ENCODE data around the gene LDHAL6A. TPM values are rescaled to one million over a fixed set of nuclear protein-coding genes. Genes with fewer than 3 reads are reported as not detected.

The LDHAL6A gene
- total RNA-seq, 1 donor from 2014 or later: not detected

DNA sequence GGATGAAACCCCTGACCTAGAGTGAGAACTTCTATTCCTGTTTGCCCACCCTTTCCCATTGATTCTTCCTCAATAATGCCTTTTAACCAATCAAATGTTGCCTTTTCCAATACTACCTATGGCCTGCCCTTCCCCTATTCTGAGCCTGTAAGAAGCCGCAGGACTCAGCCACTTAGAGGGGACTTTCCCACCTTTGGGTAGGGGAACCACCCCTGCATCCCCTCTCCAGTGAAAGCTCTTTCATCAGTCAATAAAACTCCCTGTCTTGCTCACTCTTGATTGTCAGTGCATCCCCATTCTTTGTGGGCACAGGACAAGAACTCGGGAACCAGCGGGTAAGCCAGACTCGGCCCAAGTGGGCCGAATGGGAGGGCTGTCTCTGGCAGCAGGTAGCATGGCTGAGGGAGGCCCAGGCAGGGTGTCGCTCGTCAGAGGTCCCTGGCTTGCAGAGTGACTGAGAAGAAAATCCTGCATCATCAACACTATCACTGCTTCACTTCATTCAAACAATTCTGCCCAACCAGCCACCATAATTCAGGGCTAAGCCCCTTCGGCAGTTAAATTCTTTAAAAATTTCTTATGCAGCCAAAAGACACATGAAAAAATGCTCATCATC lies 30.4 kb downstream of the LDHAL6A start:
- no peak overlapping the region for H3K27ac Mint-ChIP-seq (ENCODE audit: unreplicated experiment)
- H3K27me3 Mint-ChIP-seq (ENCODE audit: low read depth, unreplicated experiment): no peaks in the 10 kb centered on the region
- Histone ChIP-seq H3K4me2 (ENCODE audit: low read length) (no peak overlapping the region), H3K27me3 (ENCODE audit: insufficient read depth, low read length) (no peaks in the 10 kb centered on the region), H3K79me2 (ENCODE audit: insufficient read depth, low read length) (no peaks in the 10 kb centered on the region), H3K9ac (ENCODE audit: low read length) (no peak overlapping the region), H2AFZ (ENCODE audit: low read depth, low read length) (no peak overlapping the region), H3K9me3 (ENCODE audit: insufficient read depth, low read depth, low read length) (no peaks in the 10 kb centered on the region), H3K4me1 (ENCODE audit: insufficient read depth, low read length) (no peaks in the 10 kb centered on the region), H4K20me1 (ENCODE audit: insufficient read depth, low read length) (peaks cover 6% of the 10 kb centered on the region), H3K4me3 (ENCODE audit: insufficient read depth, low read depth, low read length) (no peak overlapping the region), H3K36me3 (ENCODE audit: insufficient read depth, low read length) (peaks cover 37% of the 10 kb centered on the region), H3K27ac (ENCODE audit: low read depth, low read length) (no peak overlapping the region)
- peaks cover 12% of the 10 kb centered on the region for H3K4me1 Mint-ChIP-seq (ENCODE audit: low read depth, unreplicated experiment)
- peaks cover 23% of the 10 kb centered on the region for H3K36me3 Mint-ChIP-seq (ENCODE audit: low read depth, unreplicated experiment)
- no peak overlapping the region for H3K4me3 Mint-ChIP-seq (ENCODE audit: unreplicated experiment)
- FAIRE-seq: no peak
- TF ChIP-seq, protein P1, sequence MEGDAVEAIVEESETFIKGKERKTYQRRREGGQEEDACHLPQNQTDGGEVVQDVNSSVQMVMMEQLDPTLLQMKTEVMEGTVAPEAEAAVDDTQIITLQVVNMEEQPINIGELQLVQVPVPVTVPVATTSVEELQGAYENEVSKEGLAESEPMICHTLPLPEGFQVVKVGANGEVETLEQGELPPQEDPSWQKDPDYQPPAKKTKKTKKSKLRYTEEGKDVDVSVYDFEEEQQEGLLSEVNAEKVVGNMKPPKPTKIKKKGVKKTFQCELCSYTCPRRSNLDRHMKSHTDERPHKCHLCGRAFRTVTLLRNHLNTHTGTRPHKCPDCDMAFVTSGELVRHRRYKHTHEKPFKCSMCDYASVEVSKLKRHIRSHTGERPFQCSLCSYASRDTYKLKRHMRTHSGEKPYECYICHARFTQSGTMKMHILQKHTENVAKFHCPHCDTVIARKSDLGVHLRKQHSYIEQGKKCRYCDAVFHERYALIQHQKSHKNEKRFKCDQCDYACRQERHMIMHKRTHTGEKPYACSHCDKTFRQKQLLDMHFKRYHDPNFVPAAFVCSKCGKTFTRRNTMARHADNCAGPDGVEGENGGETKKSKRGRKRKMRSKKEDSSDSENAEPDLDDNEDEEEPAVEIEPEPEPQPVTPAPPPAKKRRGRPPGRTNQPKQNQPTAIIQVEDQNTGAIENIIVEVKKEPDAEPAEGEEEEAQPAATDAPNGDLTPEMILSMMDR (IDR thresholded peaks at IDR 0.05; ENCODE audit: insufficient read depth, low read depth, low read length): no peak
- TF ChIP-seq EZH2 (IDR thresholded peaks at IDR 0.05; ENCODE audit: insufficient read depth, low read length): no peak
- DNase-seq (ENCODE audit: low read depth): no peak
- no peaks in the 10 kb centered on the region for H3K9me3 Mint-ChIP-seq (ENCODE audit: unreplicated experiment)

DNA sequence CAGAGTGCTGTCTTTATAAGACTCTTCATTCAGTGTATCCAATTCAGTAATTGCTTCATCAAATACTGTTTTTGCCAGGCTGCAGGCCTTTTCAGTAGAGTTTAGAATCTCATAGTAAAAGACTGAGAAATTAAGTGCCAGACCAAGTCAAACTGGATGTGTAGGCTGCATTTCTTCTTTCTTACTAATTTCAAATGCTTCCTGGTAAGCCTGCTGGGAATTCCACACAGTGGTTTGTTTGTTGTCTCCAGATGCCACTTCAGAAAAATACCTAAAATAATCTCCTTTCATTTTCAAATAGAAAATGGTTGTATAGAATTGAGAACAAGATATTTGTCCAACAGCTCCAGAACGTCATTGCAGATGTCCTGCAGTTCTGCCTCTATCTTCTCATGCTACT lies 34.7 kb downstream of the LDHAL6A start:
- no peaks in the 10 kb centered on the region for H3K9me3 ChIP-seq (ENCODE audit: insufficient read depth, low read depth, low read length)
- H3K4me2 ChIP-seq (ENCODE audit: low read length): no peak overlapping the region
- peaks cover 15% of the 10 kb centered on the region for H3K4me1 Mint-ChIP-seq (ENCODE audit: low read depth, unreplicated experiment)
- H4K20me1 ChIP-seq (ENCODE audit: insufficient read depth, low read length): peaks cover 4% of the 10 kb centered on the region
- H3K9ac ChIP-seq (ENCODE audit: low read length): no peak overlapping the region
- H3K4me1 ChIP-seq (ENCODE audit: insufficient read depth, low read length): no peaks in the 10 kb centered on the region
- peaks cover 18% of the 10 kb centered on the region for H3K36me3 ChIP-seq (ENCODE audit: insufficient read depth, low read length)
- no peak overlapping the region for H2AFZ ChIP-seq (ENCODE audit: low read depth, low read length)
- no peaks in the 10 kb centered on the region for H3K27me3 ChIP-seq (ENCODE audit: insufficient read depth, low read length)
- TF ChIP-seq EZH2 (IDR thresholded peaks at IDR 0.05; ENCODE audit: insufficient read depth, low read length): no peak
- TF ChIP-seq, protein P1 (IDR thresholded peaks at IDR 0.05; ENCODE audit: insufficient read depth, low read depth, low read length): no peak
- no peak overlapping the region for H3K4me3 Mint-ChIP-seq (ENCODE audit: unreplicated experiment)
- H3K79me2 ChIP-seq (ENCODE audit: insufficient read depth, low read length): no peaks in the 10 kb centered on the region
- peaks cover 10% of the 10 kb centered on the region for H3K36me3 Mint-ChIP-seq (ENCODE audit: low read depth, unreplicated experiment)
- H3K27me3 Mint-ChIP-seq (ENCODE audit: low read depth, unreplicated experiment): no peaks in the 10 kb centered on the region
- no peak overlapping the region for H3K27ac Mint-ChIP-seq (ENCODE audit: unreplicated experiment)
- DNase-seq (ENCODE audit: low read depth) (no peak), FAIRE-seq (no peak)
- no peak overlapping the region for H3K4me3 ChIP-seq (ENCODE audit: insufficient read depth, low read depth, low read length)
- no peak overlapping the region for H3K27ac ChIP-seq (ENCODE audit: low read depth, low read length)
- H3K9me3 Mint-ChIP-seq (ENCODE audit: unreplicated experiment): no peaks in the 10 kb centered on the region

DNA sequence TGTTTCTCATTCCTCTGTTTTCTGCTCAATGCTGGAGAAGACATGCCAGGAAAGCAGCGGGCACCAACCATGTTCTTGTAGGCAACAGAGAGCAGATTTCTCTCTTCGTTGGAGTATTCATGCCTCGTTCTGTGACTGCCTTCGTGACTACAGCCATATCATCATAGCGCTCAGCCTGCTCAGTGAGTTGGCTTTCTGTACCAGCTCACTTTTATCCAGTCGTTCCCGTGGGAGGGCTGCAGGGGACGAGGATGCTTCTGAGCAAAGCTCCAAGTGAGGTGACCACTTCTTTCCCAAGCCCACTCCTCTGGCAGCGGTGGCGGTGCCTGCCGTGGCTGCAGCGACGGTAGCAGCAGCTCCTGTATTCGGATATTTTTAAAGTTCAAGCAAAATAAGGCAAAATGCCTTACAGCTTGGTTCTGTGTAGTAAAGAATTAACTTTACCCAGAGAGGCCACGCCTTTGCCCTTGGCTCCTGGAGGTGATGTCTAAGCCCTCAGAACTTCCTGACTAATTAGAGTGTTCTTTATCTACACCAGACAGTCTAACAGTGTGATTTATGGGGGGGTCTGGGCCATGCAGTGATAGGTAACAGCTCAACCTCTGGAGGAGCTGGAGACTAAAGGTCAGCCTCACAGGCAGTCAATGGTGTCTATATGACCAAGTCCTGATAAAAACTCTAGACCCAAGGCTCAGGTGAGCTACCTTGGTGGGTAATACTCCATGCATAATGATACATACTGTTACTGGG lies 35.3 kb downstream of the LDHAL6A start:
- Histone ChIP-seq H2AFZ (ENCODE audit: low read depth, low read length) (no peak overlapping the region), H3K4me2 (ENCODE audit: low read length) (no peak overlapping the region), H3K36me3 (ENCODE audit: insufficient read depth, low read length) (peaks cover 15% of the 10 kb centered on the region), H3K9ac (ENCODE audit: low read length) (no peak overlapping the region), H3K9me3 (ENCODE audit: insufficient read depth, low read depth, low read length) (no peaks in the 10 kb centered on the region), H3K79me2 (ENCODE audit: insufficient read depth, low read length) (no peaks in the 10 kb centered on the region), H4K20me1 (ENCODE audit: insufficient read depth, low read length) (peaks cover 4% of the 10 kb centered on the region), H3K4me3 (ENCODE audit: insufficient read depth, low read depth, low read length) (no peak overlapping the region), H3K27ac (ENCODE audit: low read depth, low read length) (no peak overlapping the region), H3K27me3 (ENCODE audit: insufficient read depth, low read length) (no peaks in the 10 kb centered on the region), H3K4me1 (ENCODE audit: insufficient read depth, low read length) (no peaks in the 10 kb centered on the region)
- no peak for FAIRE-seq
- H3K4me1 Mint-ChIP-seq (ENCODE audit: low read depth, unreplicated experiment): peaks cover 15% of the 10 kb centered on the region
- TF ChIP-seq, protein P1 (IDR thresholded peaks at IDR 0.05; ENCODE audit: insufficient read depth, low read depth, low read length): no peak
- TF ChIP-seq EZH2 (IDR thresholded peaks at IDR 0.05; ENCODE audit: insufficient read depth, low read length): no peak
- H3K9me3 Mint-ChIP-seq (ENCODE audit: unreplicated experiment): no peaks in the 10 kb centered on the region
- peaks cover 10% of the 10 kb centered on the region for H3K36me3 Mint-ChIP-seq (ENCODE audit: low read depth, unreplicated experiment)
- DNase-seq (ENCODE audit: low read depth): no peak
- H3K27ac Mint-ChIP-seq (ENCODE audit: unreplicated experiment): no peak overlapping the region
- H3K27me3 Mint-ChIP-seq (ENCODE audit: low read depth, unreplicated experiment): no peaks in the 10 kb centered on the region
- H3K4me3 Mint-ChIP-seq (ENCODE audit: unreplicated experiment): no peak overlapping the region
